ENCODE measurements around the gene HERC2.
"Not testable (repeated sequence)": the region's sequence is repeated elsewhere in the genome, so short reads cannot be mapped to it uniquely, and the experiment has no call there.

Gene HERC2

GRCh38 chr15:28274635-28275034, 47.3 kb downstream of the HERC2 start:
- no peak for DNase-seq

GRCh38 chr15:28273873-28274610, 47.9 kb downstream of the HERC2 start:
- no peak for DNase-seq

- DNase-seq = no peak
Measured at GRCh38 chr15:28273468-28273867, 48.5 kb downstream of the HERC2 start.

- no peak for DNase-seq
Measured at GRCh38 chr15:28272587-28272986, 49.4 kb downstream of the HERC2 start.

GRCh38 chr15:28271697-28272260, 50.2 kb downstream of the HERC2 start:
- DNase-seq = no peak

- DNase-seq = no peak
Measured at GRCh38 chr15:28269097-28269496, 52.9 kb downstream of the HERC2 start.

GRCh38 chr15:28267727-28268126, 54.3 kb downstream of the HERC2 start:
- DNase-seq = no peak

- DNase-seq = no peak
Measured at GRCh38 chr15:28265334-28266019, 56.5 kb downstream of the HERC2 start.

GRCh38 chr15:28264166-28264565, 57.8 kb downstream of the HERC2 start:
- DNase-seq = no peak

GRCh38 chr15:28262438-28262837, 59.5 kb downstream of the HERC2 start:
- no peak for DNase-seq

- no peak for DNase-seq
Measured at GRCh38 chr15:28260722-28261121, 61.3 kb downstream of the HERC2 start.

- DNase-seq = no peak
Measured at GRCh38 chr15:28260317-28260716, 61.7 kb downstream of the HERC2 start.

- no peak for DNase-seq
Measured at GRCh38 chr15:28255965-28256364, 66.0 kb downstream of the HERC2 start.

GRCh38 chr15:28252831-28253230, 69.1 kb downstream of the HERC2 start:
- no peak for DNase-seq

GRCh38 chr15:28246605-28247004, 75.4 kb downstream of the HERC2 start:
- no peak for DNase-seq

GRCh38 chr15:28243901-28244300, 78.1 kb downstream of the HERC2 start:
- no peak for DNase-seq

- DNase-seq = no peak
Measured at GRCh38 chr15:28243399-28243798, 78.6 kb downstream of the HERC2 start.

- DNase-seq = not testable (repeated sequence)
Measured at GRCh38 chr15:28238296-28238695, 83.7 kb downstream of the HERC2 start.

GRCh38 chr15:28231743-28232142, 90.2 kb downstream of the HERC2 start:
- not testable (repeated sequence) for DNase-seq

GRCh38 chr15:28231336-28231735, 90.6 kb downstream of the HERC2 start:
- not testable (repeated sequence) for DNase-seq

GRCh38 chr15:28228990-28229640, 92.9 kb downstream of the HERC2 start:
- DNase-seq = not testable (repeated sequence)

GRCh38 chr15:28228096-28228495, 93.9 kb downstream of the HERC2 start:
- DNase-seq = no peak

GRCh38 chr15:28227303-28227702, 94.7 kb downstream of the HERC2 start:
- peak; percentile 0 for DNase-seq

GRCh38 chr15:28222612-28223011, 99.4 kb downstream of the HERC2 start:
- DNase-seq = not testable (repeated sequence)

All from OCI-M1 (cell line).